PC-3 (cell line): ENCODE measurements around the gene HMCES.

Experiments used
- EZH2 ChIP-seq: fragments of 300-600 bp; sonication (generic); IDR thresholded peaks from one replicate; pipeline ENCODE4 v1.6.1; 2017; ENCODE audit warnings: antibody characterized with exemption, mild to moderate bottlenecking, low read length; ENCODE audit not compliant: unreplicated experiment
- EZH2phosphoT487 ChIP-seq: fragments of 300-600 bp; sonication (generic); IDR thresholded peaks from 2 replicates; pipeline ENCODE4 v1.6.1; 2018; ENCODE audit warnings: mild to moderate bottlenecking, antibody characterized with exemption, low read length, borderline replicate concordance
- TF ChIP-seq, protein P1 (sequence below): fragments of 300-600 bp; sonication (generic); conservative IDR thresholded peaks from 2 replicates; pipeline ENCODE4 v1.5.1; 2017; ENCODE audit warnings: antibody characterized with exemption, low read depth, mild to moderate bottlenecking, low read length

DNA sequence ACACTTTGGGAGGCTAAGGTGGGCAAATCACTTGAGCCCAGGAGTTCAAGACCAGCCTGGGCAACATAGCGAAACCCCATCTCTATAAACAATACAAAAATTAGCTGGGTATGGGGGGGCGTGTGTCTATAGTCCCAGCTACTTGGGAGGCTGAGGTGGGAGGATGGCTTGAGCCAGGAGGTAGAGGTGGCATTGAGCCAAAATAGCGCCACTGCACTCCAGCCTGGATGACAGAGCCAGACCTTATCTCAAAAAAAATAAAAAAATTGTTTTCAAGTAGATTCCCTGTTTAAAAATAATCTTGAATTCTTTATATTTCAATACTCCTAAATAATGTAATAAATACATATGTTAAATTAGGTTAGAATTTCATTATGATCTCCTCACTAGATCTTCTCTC, 9.8 kb downstream of the HMCES start:
- TF ChIP-seq, protein P1, sequence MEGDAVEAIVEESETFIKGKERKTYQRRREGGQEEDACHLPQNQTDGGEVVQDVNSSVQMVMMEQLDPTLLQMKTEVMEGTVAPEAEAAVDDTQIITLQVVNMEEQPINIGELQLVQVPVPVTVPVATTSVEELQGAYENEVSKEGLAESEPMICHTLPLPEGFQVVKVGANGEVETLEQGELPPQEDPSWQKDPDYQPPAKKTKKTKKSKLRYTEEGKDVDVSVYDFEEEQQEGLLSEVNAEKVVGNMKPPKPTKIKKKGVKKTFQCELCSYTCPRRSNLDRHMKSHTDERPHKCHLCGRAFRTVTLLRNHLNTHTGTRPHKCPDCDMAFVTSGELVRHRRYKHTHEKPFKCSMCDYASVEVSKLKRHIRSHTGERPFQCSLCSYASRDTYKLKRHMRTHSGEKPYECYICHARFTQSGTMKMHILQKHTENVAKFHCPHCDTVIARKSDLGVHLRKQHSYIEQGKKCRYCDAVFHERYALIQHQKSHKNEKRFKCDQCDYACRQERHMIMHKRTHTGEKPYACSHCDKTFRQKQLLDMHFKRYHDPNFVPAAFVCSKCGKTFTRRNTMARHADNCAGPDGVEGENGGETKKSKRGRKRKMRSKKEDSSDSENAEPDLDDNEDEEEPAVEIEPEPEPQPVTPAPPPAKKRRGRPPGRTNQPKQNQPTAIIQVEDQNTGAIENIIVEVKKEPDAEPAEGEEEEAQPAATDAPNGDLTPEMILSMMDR, result no peak
- no peak for TF ChIP-seq EZH2
- TF ChIP-seq EZH2phosphoT487, result no peak
